ENCODE data around the gene DERA. TPM values are rescaled to one million over a fixed set of nuclear protein-coding genes. Genes with fewer than 3 reads are reported as not detected.
"Not testable (repeated sequence)": the region's sequence is repeated elsewhere in the genome, so short reads cannot be mapped to it uniquely, and the experiment has no call there.

The DERA gene
- total RNA-seq, 4 donors from 2014 or later, result 54.1 to 74.3 (median 69.5) TPM

DNA sequence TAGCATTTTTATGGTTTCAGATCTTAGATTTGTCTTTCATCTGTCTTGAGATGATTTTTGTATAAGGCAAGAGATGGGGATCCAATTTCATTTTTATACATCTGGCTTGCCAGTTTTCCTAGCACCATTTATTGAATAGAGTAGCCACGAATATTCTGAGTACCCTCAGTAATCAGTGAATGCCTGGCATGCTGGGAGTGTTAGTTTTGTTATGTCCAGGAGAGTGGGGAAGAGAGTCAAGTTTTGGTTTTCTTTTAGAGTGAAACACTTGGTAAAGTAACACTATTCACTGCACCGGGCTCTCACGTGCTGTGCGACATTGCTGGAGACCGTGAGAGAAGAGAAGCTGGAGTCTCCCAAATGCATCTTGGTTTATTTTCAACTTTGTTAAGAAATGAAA, 31.3 kb downstream of the DERA start:
- Histone ChIP-seq H3K4me3 (replicated peaks in 1 of 3) (no peak overlapping the region), H3K36me3 (no peaks in the 10 kb centered on the region), H3K27me3 (no peaks in the 10 kb centered on the region), H3K27ac (no peak overlapping the region), H3K9me3 (no peaks in the 10 kb centered on the region), H3K4me1 (peaks cover 4 to 9% of the 10 kb centered on the region in 2 donors)
- intact Hi-C loops (cut with DNase I), result no loop called here
- TF ChIP-seq CTCF (IDR thresholded peaks at IDR 0.05) (peak in 1 of 6 experiments; percentile 14), POLR2A (IDR thresholded peaks at IDR 0.05) (no peak)
- WGBS, 2 donors, result 51 to 54% methylated on average over 5 of the region's 5 CpGs
- peak; percentile 20 to 47 for DNase-seq

GRCh38 chr12:15943519-15943918, 32.4 kb downstream of the DERA start:
- intact Hi-C loops (cut with DNase I); H3K27me3 ChIP-seq; H3K4me3 ChIP-seq (replicated peaks in 1 of 3); H3K9me3 ChIP-seq; DNase-seq; H3K36me3 ChIP-seq; H3K4me1 ChIP-seq; H3K27ac ChIP-seq: not testable (repeated sequence)
- WGBS, 2 donors, result 98% methylated on average over 5 of the region's 5 CpGs

DNA sequence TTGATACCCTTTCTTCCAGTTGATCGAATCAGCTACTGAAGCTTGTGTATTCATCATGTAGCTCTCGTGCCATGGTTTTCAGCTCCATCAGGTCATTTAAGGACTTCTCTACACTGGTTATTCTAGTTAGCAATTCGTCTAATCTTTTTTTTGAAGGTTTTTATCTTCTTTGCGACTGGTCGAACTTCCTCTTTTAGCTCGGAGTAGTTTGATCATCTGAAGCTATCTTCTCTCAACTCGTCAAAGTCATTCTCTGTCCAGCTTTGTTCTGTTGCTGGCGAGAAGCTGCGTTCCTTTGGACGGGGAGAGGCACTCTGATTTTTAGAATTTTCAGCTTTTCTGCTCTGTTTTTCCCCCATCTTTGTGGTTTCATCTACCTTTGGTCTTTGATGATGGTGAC, 37.3 kb downstream of the DERA start:
- intact Hi-C loops (cut with DNase I), result not testable (repeated sequence)
- 96 to 98% methylated on average over 10 of the region's 10 CpGs for WGBS, 2 donors

GRCh38 chr12:15955281-15955680, 44.1 kb downstream of the DERA start:
- no peak for DNase-seq
- Histone ChIP-seq H3K36me3 (no peaks in the 10 kb centered on the region), H3K27ac (no peak overlapping the region), H3K27me3 (no peaks in the 10 kb centered on the region), H3K4me1 (peaks cover 0 to 9% of the 10 kb centered on the region in 2 donors), H3K9me3 (no peaks in the 10 kb centered on the region), H3K4me3 (replicated peaks in 1 of 3) (no peak overlapping the region)
- no peak for TF ChIP-seq CTCF (IDR thresholded peaks at IDR 0.05)
- TF ChIP-seq POLR2A (IDR thresholded peaks at IDR 0.05), result no peak
- 82 to 84% methylated on average over 4 of the region's 4 CpGs for WGBS, 2 donors
- intact Hi-C loops (cut with DNase I), result no loop called here

More for the DNA sequence above, 37.3 kb downstream of the DERA start:
- not testable (repeated sequence) for H3K4me1 ChIP-seq; H3K36me3 ChIP-seq; H3K4me3 ChIP-seq (replicated peaks in 1 of 3); H3K9me3 ChIP-seq; H3K27me3 ChIP-seq; DNase-seq; H3K27ac ChIP-seq

DNA sequence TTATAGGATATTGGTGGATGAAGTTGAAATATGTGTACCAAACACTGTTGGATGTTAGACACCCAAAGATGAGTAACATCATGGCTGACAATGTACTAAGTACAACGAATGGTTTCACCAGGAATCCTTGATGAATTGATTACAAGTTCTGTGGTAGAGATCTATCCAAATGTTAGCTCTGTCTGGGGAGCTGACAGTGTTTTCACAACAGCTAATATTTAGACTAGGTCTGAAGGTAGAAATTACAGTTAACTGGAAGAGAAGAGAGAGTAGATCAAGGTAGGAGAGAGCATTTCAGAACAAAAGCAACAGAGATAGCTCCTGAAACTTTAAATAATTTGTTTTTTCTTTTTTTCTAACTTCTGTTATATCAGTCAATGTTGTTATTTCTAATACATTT, 44.9 kb downstream of the DERA start:
- intact Hi-C loops (cut with DNase I), result no loop called here
- no peak for TF ChIP-seq POLR2A (IDR thresholded peaks at IDR 0.05)
- TF ChIP-seq CTCF (IDR thresholded peaks at IDR 0.05), result no peak
- H3K27me3 ChIP-seq, result no peaks in the 10 kb centered on the region
- no peak overlapping the region for H3K27ac ChIP-seq
- H3K4me3 ChIP-seq (replicated peaks in 1 of 3), result no peak overlapping the region
- peaks cover 0 to 9% of the 10 kb centered on the region in 2 donors for H3K4me1 ChIP-seq
- no peaks in the 10 kb centered on the region for H3K9me3 ChIP-seq
- H3K36me3 ChIP-seq, result no peaks in the 10 kb centered on the region
- DNase-seq, result no peak
- 81 to 88% methylated on average over 1 of the region's 1 CpG for WGBS, 2 donors

DNA sequence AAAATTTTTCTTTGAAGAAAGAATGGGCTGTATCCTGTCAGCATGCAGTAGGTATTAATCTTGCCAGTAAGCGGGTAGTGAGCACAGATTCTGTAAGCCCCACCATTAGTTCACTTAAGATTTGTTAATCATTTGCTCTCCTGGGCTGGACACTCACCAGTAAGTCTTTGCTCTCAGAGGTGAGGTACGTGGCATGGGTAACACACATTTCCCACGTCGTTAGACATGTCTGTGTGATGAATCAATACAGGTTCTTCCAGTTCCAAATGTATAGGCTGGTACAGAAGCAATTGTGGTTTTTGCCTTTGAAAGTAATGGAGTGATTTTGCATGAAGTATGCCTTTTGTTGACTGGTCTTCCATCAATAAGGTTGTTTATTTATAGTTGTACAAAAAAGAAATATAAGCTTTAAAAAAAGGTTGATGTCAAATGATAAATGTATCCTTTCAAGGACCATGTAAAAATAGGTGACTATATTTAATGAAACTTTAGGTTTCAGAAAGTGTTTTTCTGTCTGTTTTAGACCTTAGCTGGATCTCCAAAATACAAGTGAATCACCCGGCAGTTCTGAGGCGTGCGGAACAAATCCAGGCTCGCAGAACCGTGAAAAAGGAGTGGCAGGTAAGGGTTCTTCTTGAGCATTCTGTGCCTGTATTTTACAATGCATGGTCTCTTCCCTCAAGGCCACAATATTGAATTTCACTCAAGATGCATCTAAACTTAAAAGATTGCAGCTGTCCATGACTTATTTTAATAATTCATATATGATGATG, 45.5 kb downstream of the DERA start:
- Histone ChIP-seq H3K36me3 (peaks cover 0 to 3% of the 10 kb centered on the region in 2 donors), H3K27ac (no peak overlapping the region), H3K27me3 (no peaks in the 10 kb centered on the region), H3K9me3 (no peaks in the 10 kb centered on the region), H3K4me1 (peaks cover 0 to 9% of the 10 kb centered on the region in 2 donors), H3K4me3 (replicated peaks in 1 of 3) (no peak overlapping the region)
- no peak for TF ChIP-seq CTCF (IDR thresholded peaks at IDR 0.05)
- TF ChIP-seq POLR2A (IDR thresholded peaks at IDR 0.05), result no peak
- peak; percentile 45 to 51 for DNase-seq
- intact Hi-C loops (cut with DNase I), result no loop called here
- WGBS, 2 donors, result 57 to 60% methylated on average over 9 of the region's 9 CpGs
